GM21786 (cell line): ENCODE results near the gene LILRB4.
"Not testable (repeated sequence)": the region's sequence is repeated elsewhere in the genome, so short reads cannot be mapped to it uniquely, and the experiment has no call there.

Experiments used
- ATAC-seq: cut with Tn5 transposase; IDR thresholded peaks from one replicate; pipeline ENCODE4 v1.9.1; 2021; ENCODE audit not compliant: unreplicated experiment

The LILRB4 gene

DNA sequence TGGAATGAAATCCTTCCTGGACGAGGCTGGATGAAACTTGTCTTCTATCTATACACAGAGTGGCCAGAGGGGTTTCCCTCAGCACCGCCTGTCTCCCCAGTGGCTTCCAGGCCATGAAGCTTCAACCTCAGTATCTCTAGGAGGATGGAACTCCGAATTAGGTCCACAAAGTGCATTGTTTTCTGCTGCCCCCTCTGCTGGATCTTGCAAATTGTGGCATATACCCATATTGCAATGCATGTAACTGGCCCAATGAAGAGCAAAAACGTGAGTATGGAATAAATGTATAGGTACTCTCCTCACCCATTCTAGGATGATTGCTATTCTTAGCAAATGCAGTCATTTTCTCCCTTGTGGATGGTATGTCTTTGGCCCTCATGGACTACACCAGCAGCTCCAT lies 14.7 kb upstream of the LILRB4 start:
- ATAC-seq, result no peak

DNA sequence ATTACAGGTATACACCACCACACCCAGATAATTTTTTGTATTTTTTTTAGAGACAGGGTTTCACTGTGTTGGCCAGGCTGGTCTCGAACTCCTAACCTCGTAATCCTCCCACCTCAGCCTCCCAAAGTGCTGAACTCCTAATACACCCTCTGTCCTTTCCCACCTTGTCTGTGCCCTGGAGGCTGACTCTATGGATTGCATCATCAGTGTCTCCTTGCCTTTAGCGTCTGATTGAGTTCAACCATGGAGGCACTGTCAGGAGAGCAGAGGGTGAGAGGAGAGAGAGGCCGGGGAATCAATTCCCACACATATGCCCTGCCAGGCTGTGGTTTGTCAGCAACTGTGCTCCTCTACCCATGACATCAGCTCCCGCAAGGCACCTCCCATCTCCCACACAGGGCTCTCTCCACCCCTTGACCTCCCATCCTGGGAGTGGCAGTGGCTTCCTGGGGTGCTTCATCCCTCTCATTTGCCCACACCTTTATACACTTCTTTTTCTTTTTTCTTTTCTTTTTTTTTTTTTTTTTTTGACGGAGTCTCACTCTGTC lies 12.6 kb upstream of the LILRB4 start:
- ATAC-seq, result no peak

DNA sequence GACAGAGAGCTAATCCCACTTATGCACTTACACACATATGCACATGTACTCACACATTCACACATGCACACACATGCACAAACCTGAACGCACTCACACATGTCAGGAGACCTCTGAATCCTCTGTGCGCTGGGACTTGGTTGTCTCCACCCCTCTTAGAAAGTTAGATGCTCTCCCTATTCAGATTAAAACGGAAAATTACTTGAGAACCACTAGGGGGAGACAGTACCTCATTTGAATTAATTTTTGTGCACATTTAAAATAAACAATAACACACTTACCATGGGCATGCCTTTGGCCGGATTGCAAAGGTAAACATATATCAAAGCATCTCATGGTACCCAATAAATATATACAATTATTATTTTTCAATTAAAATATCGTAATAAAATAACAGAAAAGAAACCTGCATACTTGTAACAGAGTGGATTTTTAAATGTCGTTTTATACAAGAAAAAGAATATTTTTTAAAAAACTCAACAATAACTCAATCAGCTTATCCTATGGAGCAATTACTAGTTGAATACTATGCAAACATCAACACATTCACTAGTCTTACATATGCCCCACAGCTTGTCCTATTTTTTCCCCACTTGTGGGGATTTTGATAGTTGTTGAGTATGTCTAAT lies 9.5 kb upstream of the LILRB4 start:
- ATAC-seq, result no peak

DNA sequence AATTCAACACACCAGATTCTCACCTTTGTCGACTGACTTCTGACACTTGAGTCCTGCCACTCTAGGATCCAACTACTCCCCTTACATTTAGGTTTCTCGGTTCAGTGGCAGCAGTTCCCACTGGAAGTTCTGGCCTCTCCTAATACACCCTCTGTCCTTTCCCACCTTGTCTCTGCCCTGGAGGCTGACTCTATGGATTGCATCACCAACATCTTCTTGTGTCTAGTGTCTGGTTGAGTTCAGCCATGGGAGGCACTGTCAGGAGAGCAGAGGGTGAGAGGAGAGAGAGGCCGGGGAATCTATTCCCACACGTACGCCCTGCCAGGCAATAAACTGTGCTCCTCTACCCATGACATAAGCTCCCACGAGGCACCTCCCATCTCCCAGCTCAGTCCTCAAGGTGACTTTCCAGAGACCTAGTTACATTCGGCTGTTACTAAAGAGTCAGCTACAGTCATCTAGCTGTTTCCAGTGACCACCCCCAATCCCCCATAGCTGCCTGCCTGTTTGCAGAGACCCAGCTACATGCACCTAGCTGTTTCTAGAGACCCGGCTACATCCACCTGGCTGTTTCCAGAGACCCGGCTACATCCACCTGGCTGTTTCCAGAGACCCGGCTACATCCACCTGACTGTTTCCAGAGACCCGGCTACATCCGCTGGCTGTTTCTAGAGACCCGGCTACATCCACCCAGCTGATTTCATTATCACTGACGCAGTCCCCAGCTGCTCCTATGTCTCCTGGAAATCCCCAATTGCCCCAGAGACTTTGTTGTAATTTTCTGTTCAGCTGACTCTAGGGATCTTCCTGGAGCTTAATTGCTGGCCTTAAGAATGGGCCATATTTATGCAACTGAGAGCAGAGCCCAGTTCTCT lies 8.1 kb upstream of the LILRB4 start:
- ATAC-seq, result no peak

DNA sequence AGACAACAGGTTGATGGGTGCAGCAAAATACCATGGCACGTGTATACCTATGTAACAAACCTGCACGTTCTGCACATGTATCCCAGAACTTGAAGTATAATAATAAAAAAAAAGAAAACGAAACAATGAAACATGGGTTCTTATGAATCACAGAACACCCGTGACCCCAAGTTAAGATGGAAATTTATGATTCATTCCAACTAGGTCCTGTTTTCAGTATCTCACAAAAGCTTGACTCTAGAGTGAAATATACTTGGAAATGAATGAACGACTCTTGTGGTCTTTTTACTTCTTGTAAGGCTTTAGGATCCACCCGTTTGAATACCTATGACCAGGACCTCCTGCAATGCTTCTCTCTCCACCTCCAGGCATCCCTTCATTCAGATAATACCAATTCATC lies 3.5 kb upstream of the LILRB4 start:
- ATAC-seq, result no peak

DNA sequence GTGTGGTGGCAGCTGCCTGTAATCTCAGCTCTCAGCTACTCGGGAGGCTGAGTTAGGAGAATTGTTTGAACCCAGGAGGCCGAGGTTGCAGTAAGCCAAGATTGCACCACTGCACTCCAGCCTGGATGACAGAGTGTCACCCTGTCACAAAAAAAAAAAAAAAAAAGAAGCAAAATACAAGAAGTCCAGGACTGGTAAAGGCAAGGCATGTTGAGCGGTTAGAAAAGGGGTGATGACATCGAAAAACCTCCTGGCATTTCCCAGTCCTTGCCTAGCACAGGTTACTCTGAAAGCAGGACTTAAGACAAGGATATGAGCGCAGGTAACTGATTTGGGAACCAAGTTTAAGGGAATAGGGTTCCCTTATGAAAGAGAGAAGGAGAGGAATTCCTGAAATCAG lies 2.5 kb upstream of the LILRB4 start:
- no peak for ATAC-seq

DNA sequence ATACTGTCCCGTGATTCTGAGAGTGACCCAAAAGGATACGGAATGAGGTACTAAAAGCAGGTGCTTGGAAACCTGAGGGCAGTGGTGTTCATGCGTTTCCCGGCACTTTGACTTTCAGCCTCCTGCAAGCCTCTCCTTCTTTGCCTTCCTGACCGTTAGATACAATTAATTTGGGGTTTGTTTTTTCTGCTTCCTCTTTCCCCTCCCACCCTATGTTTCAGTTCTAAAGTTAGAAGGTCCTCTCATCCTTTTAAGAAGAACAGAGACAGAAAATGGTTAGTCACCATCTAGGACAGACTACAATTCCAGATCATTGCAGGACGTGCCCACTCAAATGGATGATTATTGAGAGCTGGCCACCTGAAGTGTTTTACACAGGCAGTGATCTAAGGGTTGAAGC lies 1.8 kb upstream of the LILRB4 start:
- ATAC-seq, result no peak

DNA sequence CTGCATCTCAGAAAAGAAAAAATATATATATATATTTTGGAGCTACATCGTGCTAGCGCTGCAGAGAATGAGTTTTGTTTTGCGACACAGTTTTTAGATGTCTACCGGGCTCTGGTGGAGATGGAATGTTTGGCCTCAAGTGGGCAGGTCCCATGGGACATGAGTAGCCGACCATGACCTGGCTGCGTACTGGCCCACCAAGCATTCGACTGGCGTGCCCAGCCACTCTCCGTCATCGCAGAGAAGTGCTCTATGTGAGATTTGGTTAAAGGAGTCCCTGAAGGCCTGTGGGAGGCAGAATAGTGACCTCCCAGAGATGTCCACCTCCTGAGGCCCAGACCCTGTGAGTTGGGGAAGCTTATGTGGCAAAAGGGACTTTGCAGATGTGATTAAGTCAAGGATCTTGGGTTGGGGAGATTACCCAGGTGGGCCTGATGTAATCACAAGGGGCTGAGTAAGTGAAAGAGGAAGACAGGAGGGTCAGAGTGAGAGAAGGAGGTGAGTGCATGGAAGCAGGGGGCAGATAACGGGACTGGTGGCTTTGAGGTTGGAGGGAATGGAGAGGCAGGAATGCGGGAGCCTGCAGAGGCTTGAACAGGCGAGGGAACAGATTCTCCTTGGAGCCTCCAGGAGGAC lies 821 bp upstream of the LILRB4 start:
- no peak for ATAC-seq

DNA sequence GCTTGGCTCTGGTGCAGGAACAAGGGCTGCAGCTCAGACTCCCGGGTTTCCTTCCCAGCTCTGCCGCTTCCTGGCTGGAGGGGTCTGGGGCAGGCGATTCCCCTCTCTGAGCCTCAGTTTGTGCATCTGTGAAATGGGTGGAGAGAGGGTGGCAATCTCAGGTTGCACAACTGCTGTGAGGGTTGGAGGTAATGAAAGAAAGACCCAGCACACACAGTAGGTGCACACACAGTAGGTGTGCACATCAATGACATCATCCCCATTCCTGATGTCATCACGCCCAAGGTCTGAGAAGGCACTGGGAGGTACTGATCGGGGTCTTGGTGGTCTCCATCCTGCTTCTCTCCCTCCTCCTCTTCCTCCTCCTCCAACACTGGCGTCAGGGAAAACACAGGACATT lies 2.7 kb downstream of the LILRB4 start:
- no peak for ATAC-seq

DNA sequence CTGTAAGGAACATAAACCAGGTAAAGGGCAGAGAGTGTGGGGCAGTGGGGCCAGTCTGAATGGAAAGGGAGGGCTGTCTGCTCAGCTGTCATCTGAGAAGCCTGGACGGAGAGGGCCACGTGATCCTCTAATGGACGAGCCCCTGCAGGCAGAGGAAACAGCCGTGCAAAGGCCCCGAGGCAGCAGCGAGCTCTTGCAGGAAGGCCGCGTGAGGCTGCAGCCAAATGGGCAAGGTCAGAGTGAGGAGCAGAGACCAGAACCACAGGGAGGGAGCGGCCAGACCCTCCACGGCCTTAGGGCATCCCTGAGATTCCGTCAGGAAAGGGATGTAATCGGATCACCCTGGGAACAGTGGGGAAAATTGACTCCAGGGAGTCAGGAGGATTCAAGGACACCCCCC lies 4.4 kb downstream of the LILRB4 start:
- ATAC-seq, result no peak

DNA sequence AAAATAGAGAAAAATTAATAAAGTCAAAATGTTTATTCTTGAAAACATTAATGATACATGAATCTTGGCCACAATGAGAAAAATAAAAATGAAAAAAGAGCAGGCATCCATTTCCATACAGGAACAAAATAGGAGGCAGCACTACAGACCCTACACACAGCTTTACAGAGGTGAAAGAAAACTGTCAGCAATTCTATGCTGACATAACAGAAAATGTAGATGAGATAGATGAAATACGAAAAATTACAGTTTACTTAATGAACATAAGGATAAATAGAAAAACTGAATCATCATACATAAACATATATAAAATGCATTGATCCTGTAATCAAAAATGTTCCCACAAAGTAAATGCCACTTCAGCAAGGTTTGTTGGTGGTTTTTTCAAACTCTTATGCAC lies 5.6 kb downstream of the LILRB4 start:
- ATAC-seq, result no peak

DNA sequence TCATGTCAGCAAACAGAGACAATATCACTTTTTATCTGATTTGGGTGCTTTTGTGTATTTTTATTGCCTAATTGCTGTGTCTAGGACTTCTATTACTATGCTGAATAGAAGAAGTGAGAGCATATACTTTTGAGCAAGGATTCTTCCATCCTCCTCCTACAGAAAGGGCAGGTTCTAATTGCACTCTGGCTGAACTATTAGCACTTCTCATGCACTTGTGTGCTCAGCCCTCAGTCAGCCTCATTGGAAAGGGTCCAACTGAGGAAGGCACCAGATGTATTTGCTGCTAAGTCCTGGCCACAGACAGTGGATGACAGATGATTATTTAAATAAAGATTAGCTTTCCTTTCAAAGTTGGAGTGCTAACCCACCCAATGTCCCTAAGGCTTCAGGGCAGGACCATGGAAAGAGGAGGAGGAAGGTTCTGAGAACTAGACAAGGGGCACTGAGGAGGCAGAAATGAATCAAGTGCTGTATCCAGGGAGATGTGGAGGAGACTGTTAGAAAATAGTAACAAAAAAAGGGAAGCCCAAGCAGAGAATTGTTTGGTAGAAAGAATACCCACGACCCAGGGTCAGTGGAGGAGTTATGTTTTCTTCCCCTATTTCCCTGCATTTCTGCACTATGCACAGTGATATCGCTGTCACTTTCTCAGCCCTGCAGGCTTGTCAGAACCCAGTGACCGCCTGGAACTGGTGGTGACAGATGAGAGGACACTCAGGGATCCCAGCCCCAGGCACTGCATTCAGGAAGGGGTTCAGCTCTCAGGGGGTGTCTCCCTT lies 8.0 kb downstream of the LILRB4 start:
- ATAC-seq, result no peak

DNA sequence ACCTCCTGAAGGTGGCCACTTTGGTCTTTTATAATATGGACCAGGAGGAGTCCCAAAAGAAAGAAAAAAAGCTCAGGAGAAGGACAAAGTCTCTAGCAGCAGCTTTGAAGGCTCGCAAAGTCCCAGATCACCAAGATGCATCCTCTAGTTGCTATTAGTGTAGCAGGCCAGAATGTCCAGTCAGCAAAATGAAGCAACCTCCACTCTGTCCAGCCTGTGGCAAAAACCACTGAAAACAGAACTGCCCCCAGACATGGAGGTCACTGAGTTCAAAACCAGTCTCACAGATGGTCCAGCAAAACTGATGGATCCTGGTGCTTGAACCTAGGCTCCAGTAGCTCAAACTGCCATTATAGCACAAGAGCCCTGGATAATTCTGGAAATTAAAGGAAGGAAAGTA lies 10.4 kb downstream of the LILRB4 start:
- no peak for ATAC-seq

DNA sequence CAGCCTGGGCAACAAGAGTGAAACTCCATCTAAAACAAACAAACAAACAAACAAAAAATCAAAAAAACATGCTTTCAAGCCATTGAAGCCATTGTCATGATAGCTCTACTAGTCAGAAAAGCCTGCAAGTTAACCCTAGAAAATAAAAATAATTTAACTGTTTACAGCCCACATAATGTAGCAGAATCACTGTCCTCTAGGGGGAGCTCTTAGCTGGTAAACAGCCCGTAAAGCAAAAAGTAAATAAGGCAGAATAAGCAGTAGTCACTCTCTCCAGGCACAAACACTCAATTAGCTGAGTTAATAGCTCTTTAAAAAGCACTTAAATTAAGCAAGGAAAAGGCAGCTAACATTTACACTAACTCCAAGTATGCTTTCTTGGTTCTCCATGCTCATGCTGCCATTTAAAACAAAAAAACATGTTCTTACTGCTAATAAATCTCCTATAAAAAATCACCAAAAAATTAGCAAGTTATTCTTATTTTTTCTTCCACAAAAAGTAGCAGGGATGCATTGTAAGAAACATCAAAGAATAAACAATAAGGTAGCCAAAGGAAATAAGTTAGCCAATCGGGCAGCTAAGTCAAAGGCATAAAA lies 11.3 kb downstream of the LILRB4 start:
- no peak for ATAC-seq

DNA sequence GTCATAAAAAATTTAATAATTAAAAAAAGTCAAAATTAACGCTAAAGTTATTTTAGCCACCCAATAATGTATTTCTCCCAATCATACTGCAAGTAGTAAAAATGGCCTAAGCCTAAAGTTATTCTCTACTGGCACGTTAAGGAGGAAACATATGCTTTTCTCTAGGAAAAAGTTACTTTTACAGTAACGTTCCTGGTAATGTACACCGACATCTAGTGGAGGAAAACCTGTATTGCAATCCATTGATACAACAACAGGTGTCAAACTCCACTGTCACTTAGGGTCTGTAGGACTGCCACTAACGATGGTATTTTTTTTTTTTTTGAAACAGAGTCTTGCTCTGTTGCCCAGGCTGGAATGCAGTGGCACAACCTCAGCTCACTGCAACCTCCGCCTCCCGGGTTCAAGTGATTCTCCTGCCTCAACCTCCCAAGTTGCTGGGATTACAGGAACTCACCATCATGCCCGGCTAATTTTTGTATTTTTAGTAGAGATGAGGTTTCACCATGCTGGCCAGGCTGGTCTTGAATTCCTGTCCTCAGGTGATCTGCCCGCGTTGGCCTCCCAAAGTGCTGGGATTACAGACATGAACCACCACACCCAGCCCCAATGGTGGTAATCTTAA lies 13.5 kb downstream of the LILRB4 start:
- ATAC-seq, result not testable (repeated sequence)

DNA sequence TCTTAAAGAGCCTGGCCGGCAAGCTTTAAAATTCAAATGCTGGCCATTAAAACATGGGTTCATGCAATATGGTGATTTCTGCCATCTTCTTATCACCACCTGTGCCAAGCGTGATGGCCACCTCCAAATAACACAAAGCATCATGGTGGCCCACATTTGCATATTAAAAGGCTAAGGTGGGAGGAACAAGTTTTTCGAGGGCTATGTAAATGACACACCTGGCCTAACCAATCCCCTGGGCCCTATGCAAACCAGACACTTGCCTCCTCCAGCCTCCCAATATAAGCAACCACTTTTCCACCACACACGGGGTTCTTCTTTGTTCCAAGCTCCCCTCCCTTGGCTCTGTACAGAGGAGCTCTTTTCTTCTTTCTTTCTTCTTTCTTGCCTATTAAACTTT lies 14.4 kb downstream of the LILRB4 start:
- no peak for ATAC-seq

DNA sequence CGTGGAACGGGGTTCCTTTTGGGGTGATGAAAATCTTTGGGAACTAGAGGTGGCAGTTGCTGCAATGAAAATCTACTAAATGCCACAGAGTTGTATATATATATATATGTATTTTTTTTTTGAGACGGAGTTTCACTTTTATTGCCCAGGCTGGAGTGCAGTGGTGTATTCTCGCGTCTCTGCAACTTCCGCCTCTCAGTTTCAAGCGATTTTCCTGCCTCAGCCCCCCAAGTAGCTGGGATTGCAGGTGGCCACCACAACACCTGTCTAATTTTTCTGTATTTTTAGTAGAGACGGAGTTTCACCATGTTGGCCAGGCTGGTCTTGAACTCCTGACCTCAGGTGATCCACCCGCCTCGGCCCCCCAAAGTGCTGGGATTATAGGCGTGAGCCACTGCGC lies 18.8 kb downstream of the LILRB4 start:
- not testable (repeated sequence) for ATAC-seq

DNA sequence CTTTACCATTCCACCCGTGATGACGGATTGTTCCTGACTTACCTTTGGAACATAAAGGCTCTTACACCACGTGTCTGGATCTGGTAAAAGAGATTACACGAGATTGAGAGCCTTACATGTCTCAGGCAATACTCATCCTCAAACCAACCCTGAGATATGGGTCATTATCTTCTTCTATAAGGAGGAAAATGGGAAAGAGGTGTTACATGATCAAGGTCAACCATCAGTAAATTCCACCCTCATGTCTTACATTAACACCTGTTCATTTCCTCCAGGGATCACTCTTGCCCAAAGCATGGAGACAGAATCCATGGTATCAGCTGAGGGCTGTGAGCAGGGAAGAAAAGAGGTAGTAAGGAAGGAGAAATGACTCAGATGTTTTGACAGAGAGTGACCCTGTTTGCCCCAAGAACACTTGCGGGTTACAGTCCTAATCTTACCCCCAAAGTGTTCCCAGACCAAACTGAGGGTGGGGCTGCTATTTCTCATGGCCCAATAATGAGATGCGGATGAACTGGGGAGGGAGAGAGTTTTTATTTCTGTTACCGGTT lies 19.6 kb downstream of the LILRB4 start:
- ATAC-seq, result no peak

DNA sequence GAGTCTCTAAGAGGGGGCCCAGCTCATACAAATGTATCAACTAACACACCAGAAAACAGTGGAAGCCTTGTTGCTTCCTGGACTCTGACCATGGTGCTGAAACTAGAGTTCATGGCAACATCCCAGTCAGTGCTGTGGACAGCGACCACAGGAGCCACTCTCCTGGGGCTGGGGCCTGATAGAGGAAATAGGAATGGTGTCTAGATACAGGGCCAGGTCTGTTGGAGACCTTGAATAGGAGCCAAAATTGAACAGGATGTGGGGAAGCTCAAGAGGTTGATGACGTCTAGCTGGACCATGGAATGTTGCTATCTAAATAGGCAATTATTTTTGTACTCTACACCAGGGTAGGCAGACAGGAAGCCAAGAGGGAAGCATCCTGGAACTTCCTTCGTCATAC lies 21.7 kb downstream of the LILRB4 start:
- ATAC-seq, result no peak
